Measurements from ENCODE around the gene C1QTNF9B. TPM values are rescaled to one million over a fixed set of nuclear protein-coding genes. Genes with fewer than 3 reads are reported as not detected.

The C1QTNF9B gene
- total and polyA plus RNA-seq, 9 donors: 0.11 to 0.52 (median 0.32) TPM; not detected in 6

DNA sequence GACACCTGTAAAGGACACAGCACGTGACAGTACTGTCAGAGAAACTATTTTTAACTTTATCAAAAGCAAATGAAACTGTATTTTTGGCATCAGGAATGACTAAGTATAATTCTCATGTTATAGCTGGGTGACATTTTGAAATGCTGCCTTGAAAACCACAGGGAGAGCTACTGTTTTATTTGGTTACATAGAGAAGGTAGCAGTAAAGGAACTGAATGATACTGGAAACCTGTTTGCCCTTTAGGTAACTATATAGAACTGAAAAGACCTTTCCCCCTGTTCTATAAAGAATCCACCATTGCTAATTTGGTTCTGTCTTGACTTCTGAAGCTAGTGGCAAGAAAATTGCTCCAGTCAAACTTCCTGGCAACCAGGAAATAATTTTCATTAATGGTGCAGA lies 47.2 kb downstream of the C1QTNF9B start:
- TF ChIP-seq, protein P1, sequence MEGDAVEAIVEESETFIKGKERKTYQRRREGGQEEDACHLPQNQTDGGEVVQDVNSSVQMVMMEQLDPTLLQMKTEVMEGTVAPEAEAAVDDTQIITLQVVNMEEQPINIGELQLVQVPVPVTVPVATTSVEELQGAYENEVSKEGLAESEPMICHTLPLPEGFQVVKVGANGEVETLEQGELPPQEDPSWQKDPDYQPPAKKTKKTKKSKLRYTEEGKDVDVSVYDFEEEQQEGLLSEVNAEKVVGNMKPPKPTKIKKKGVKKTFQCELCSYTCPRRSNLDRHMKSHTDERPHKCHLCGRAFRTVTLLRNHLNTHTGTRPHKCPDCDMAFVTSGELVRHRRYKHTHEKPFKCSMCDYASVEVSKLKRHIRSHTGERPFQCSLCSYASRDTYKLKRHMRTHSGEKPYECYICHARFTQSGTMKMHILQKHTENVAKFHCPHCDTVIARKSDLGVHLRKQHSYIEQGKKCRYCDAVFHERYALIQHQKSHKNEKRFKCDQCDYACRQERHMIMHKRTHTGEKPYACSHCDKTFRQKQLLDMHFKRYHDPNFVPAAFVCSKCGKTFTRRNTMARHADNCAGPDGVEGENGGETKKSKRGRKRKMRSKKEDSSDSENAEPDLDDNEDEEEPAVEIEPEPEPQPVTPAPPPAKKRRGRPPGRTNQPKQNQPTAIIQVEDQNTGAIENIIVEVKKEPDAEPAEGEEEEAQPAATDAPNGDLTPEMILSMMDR (IDR thresholded peaks at IDR 0.05): no peak
- TF ChIP-seq EP300 (IDR thresholded peaks at IDR 0.05): no peak
- TF ChIP-seq POLR2A (IDR thresholded peaks at IDR 0.05): no peak
- no peaks in the 10 kb centered on the region for H3K4me1 ChIP-seq (ENCODE audit: insufficient read depth)
- no peak for DNase-seq
- WGBS, 3 donors: 89 to 97% (median 96%) methylated on average over 1 of the region's 1 CpG
- no peak overlapping the region for H3K4me3 ChIP-seq
- H3K27ac ChIP-seq: no peak overlapping the region
- H3K27me3 ChIP-seq: no peaks in the 10 kb centered on the region
- intact Hi-C loops (cut with DNase I): no loop called here
- H3K36me3 ChIP-seq: no peaks in the 10 kb centered on the region
- H3K9me3 ChIP-seq: no peaks in the 10 kb centered on the region

GRCh38 chr13:23849670-23850069 lies 47.6 kb downstream of the C1QTNF9B start:
- WGBS, 3 donors: 98 to 99% (median 99%) methylated on average over 2 of the region's 2 CpGs
- H3K36me3 ChIP-seq: no peaks in the 10 kb centered on the region
- no peaks in the 10 kb centered on the region for H3K9me3 ChIP-seq
- no peak for DNase-seq
- no peak overlapping the region for H3K4me3 ChIP-seq
- H3K4me1 ChIP-seq (ENCODE audit: insufficient read depth): no peaks in the 10 kb centered on the region
- TF ChIP-seq, protein P1 (IDR thresholded peaks at IDR 0.05): no peak
- TF ChIP-seq POLR2A (IDR thresholded peaks at IDR 0.05) (no peak), EP300 (IDR thresholded peaks at IDR 0.05) (no peak)
- H3K27ac ChIP-seq: no peak overlapping the region
- no peaks in the 10 kb centered on the region for H3K27me3 ChIP-seq
- intact Hi-C loops (cut with DNase I): no loop called here

GRCh38 chr13:23848646-23849141 lies 48.6 kb downstream of the C1QTNF9B start:
- no peak overlapping the region for H3K27ac ChIP-seq
- DNase-seq: no peak
- H3K36me3 ChIP-seq: no peaks in the 10 kb centered on the region
- H3K4me3 ChIP-seq: no peak overlapping the region
- TF ChIP-seq EP300 (IDR thresholded peaks at IDR 0.05) (no peak), POLR2A (IDR thresholded peaks at IDR 0.05) (no peak)
- TF ChIP-seq, protein P1 (IDR thresholded peaks at IDR 0.05): no peak
- H3K9me3 ChIP-seq: no peaks in the 10 kb centered on the region
- intact Hi-C loops (cut with DNase I): no loop called here
- 82 to 93% (median 91%) methylated on average over 8 of the region's 8 CpGs for WGBS, 3 donors
- no peaks in the 10 kb centered on the region for H3K4me1 ChIP-seq (ENCODE audit: insufficient read depth)
- no peaks in the 10 kb centered on the region for H3K27me3 ChIP-seq

- intact Hi-C loops (cut with DNase I): no loop called here
- Histone ChIP-seq H3K4me1 (ENCODE audit: insufficient read depth) (no peaks in the 10 kb centered on the region), H3K27me3 (no peaks in the 10 kb centered on the region), H3K9me3 (no peaks in the 10 kb centered on the region), H3K36me3 (no peaks in the 10 kb centered on the region), H3K4me3 (no peak overlapping the region), H3K27ac (no peak overlapping the region)
- WGBS, 3 donors: 71 to 95% (median 76%) methylated on average over 2 of the region's 2 CpGs
- TF ChIP-seq, protein P1 (IDR thresholded peaks at IDR 0.05): no peak
- TF ChIP-seq POLR2A (IDR thresholded peaks at IDR 0.05): no peak
- DNase-seq: no peak
Observed at GRCh38 chr13:23848019-23848418, 49.3 kb downstream of the C1QTNF9B start.
